K562 (cell line): ENCODE data around the gene NPHP1. TPM values are rescaled to one million over a fixed set of nuclear protein-coding genes. Genes with fewer than 3 reads are reported as not detected.

ENCODE experiments used
- ATAC-seq: fragments of 200-7000 bp; cut with Tn5 transposase; 3 replicates; pipeline ENCODE4 v1.9.1; 2020; ENCODE audit warnings: moderate library complexity
- BruUV-seq: library from RNA; stranded (reverse); fragments of 400-500 nt; replicated peaks from 2 replicates; lab custom pipeline; 2021; lab: Mats Ljungman, UMichigan
- CTCF ChIA-PET: fragments of 300-600 bp; formaldehyde crosslinking; extraction: SDS; loops from one replicate; lab custom pipeline; 2021; ENCODE audit warnings: low intra/inter-chr PET ratio; lab: Yijun Ruan, JAX
- POLR2A ChIA-PET: fragments of 300-600, 350-650 bp; sonication (Branson Sonifier 250); formaldehyde crosslinking; extraction: SDS; loops from one replicate; lab custom pipeline; 2021; ENCODE audit warnings: antibody characterized with exemption, inconsistent platforms; lab: Yijun Ruan, JAX
- DNase-seq, 4 experiments: peaks; one replicate each; pipeline versions ENCODE4 v3.0.0 to v3.0.0-alpha.2; 2011 to 2018; ENCODE audit warnings: low spot score in 3 of 4, mixed read lengths in 3 of 4; ENCODE audit errors: extremely low read depth in 1 of 4
- FAIRE-seq: peaks from 2 replicates; lab custom pipeline; 2011; peaks lifted over from hg19 to GRCh38; lab: Jason Lieb, UNC
- H2AFZ ChIP-seq: 2 replicates; pipeline ENCODE4 v1.6.0; 2011; ENCODE audit warnings: low read depth, low read length, control low read depth, inconsistent platforms
- H3K27ac ChIP-seq: fragments of 200-600 bp; 3 replicates; pipeline ENCODE4 v1.8.0; 2011; ENCODE audit warnings: low read depth, mild to moderate bottlenecking, control low read depth, inconsistent platforms, low read length, moderate library complexity, mixed read lengths; ENCODE audit errors: extremely low read depth
- H3K27me3 ChIP-seq, 2 experiments: fragments of 300-600 bp in 1 of 2; 2 replicates in 1 of 2; 3 replicates in 1 of 2; pipeline versions ENCODE4 v1.6.0 to v1.8.0; 2011; ENCODE audit warnings: inconsistent platforms in 2 of 2, low read length in 2 of 2, mild to moderate bottlenecking in 1 of 2, mixed read lengths in 1 of 2, moderate library complexity in 1 of 2; ENCODE audit not compliant: control insufficient read depth in 2 of 2, insufficient read depth in 2 of 2
- H3K36me3 ChIP-seq: fragments of 300-600 bp; 3 replicates; pipeline ENCODE4 v1.8.0; 2011; ENCODE audit warnings: mild to moderate bottlenecking, low read length, inconsistent platforms; ENCODE audit not compliant: control insufficient read depth, insufficient read depth
- H3K4me1 ChIP-seq, 2 experiments: fragments of 200-600 bp in 1 of 2; replicated peaks in 1 of 2; 2 replicates in 1 of 2; 3 replicates in 1 of 2; pipeline versions ENCODE4 v1.5.1 to v1.8.0; 2011; ENCODE audit warnings: inconsistent platforms in 2 of 2, low read length in 2 of 2, mild to moderate bottlenecking in 1 of 2, mixed read lengths in 1 of 2, moderate library complexity in 1 of 2; ENCODE audit not compliant: control insufficient read depth in 2 of 2, insufficient read depth in 2 of 2
- H3K4me2 ChIP-seq: 2 replicates; pipeline ENCODE4 v1.6.1; 2011; ENCODE audit warnings: low read length, control low read depth, inconsistent platforms, mixed read lengths; ENCODE audit not compliant: insufficient read depth
- H3K4me3 ChIP-seq: fragments of 200-600 bp; sonication (generic), shearing (Covaris generic); 2 replicates; pipeline ENCODE4 v1.5.1; 2016; ENCODE audit warnings: control low read depth, inconsistent platforms
- H3K79me2 ChIP-seq: fragments of 200-600 bp; 3 replicates; pipeline ENCODE4 v1.8.0; 2011; ENCODE audit warnings: low read length, inconsistent platforms; ENCODE audit not compliant: control insufficient read depth, insufficient read depth
- H3K9ac ChIP-seq, 2 experiments: 2 replicates each; pipeline versions ENCODE4 v1.6.0 to v1.6.1; 2011; ENCODE audit warnings: low read depth in 2 of 2, low read length in 2 of 2, control low read depth in 1 of 2, inconsistent platforms in 1 of 2, mild to moderate bottlenecking in 1 of 2, mixed read lengths in 1 of 2; ENCODE audit not compliant: insufficient read depth in 1 of 2
- H3K9me1 ChIP-seq: one replicate; pipeline ENCODE4 v1.6.0; 2011; ENCODE audit warnings: inconsistent platforms, mild to moderate bottlenecking, low read length, moderate library complexity; ENCODE audit not compliant: control insufficient read depth, insufficient read depth
- H3K9me3 ChIP-seq: replicated peaks from 2 replicates; pipeline ENCODE4 v1.5.1; 2011; ENCODE audit warnings: low read depth, low read length, inconsistent platforms; ENCODE audit not compliant: control insufficient read depth, insufficient read depth
- H4K20me1 ChIP-seq: replicated peaks from 2 replicates; pipeline ENCODE4 v1.6.1; 2011; ENCODE audit warnings: low read length, inconsistent platforms, mixed read lengths; ENCODE audit not compliant: control insufficient read depth, insufficient read depth
- BACH1 ChIP-seq: fragments of 200-800 bp; sonication (Bioruptor generic); IDR thresholded peaks from 2 replicates; pipeline ENCODE4 v1.6.1; 2016; ENCODE audit warnings: missing genetic modification characterization, missing compliant biosample characterization
- CC2D1A ChIP-seq: fragments of 450-650 bp; IDR thresholded peaks from 2 replicates; pipeline ENCODE4 v1.6.1; 2017; ENCODE audit warnings: mild to moderate bottlenecking
- FIP1L1 ChIP-seq: fragments of 200-400 bp; formaldehyde crosslinking; IDR thresholded peaks from 2 replicates; pipeline ENCODE4 v1.6.1; 2018; ENCODE audit warnings: mild to moderate bottlenecking, low read depth, low read length; ENCODE audit not compliant: poor library complexity, severe bottlenecking
- HMG20A ChIP-seq: fragments of 450-650 bp; formaldehyde crosslinking; conservative IDR thresholded peaks from 2 replicates; pipeline ENCODE4 v1.4.0; 2020; ENCODE audit warnings: mild to moderate bottlenecking, mixed read lengths
- HNRNPH1 ChIP-seq: fragments of 200-400 bp; formaldehyde crosslinking; optimal IDR thresholded peaks from 2 replicates; pipeline ENCODE3; 2017; ENCODE audit warnings: low read depth, mild to moderate bottlenecking, low read length, moderate library complexity
- HNRNPK ChIP-seq: fragments of 200-400 bp; formaldehyde crosslinking; IDR thresholded peaks from one replicate; pipeline ENCODE4 v1.6.1; 2018; ENCODE audit warnings: mild to moderate bottlenecking, low read depth, low read length; ENCODE audit not compliant: poor library complexity, severe bottlenecking
- IFI16 ChIP-seq: fragments of 250-450 bp; sonication (Bioruptor Pico); IDR thresholded peaks from 2 replicates; pipeline ENCODE4 v2.1.2; 2022; ENCODE audit warnings: mild to moderate bottlenecking, inconsistent platforms
- MCM3 ChIP-seq: fragments of 450-650 bp; IDR thresholded peaks from 2 replicates; pipeline ENCODE4 v1.6.1; 2016
- NFIC ChIP-seq: fragments of 450-650 bp; IDR thresholded peaks from 2 replicates; pipeline ENCODE4 v1.6.1; 2017; ENCODE audit warnings: mild to moderate bottlenecking, inconsistent platforms
- NFRKB ChIP-seq: fragments of 450-650 bp; IDR thresholded peaks from 2 replicates; pipeline ENCODE4 v1.6.1; 2016; ENCODE audit warnings: low read depth
- ZNF224 ChIP-seq: sonication (generic); formaldehyde crosslinking; IDR thresholded peaks from 2 replicates; pipeline ENCODE4 v1.8.0; 2022; ENCODE audit warnings: mild to moderate bottlenecking, missing genetic modification reagents
- ZNF232 ChIP-seq: sonication (generic); formaldehyde crosslinking; IDR thresholded peaks from 2 replicates; pipeline ENCODE4 v1.8.0; 2022; ENCODE audit warnings: mild to moderate bottlenecking, missing genetic modification reagents
- ZNF551 ChIP-seq: fragments of 250-450 bp; sonication (Bioruptor Pico); IDR thresholded peaks from 2 replicates; pipeline ENCODE4 v1.5.0; 2021; ENCODE audit warnings: mild to moderate bottlenecking, moderate library complexity
- WGBS: fragments of 100-300 bp; shearing (Covaris generic); methylation state at CpG from one replicate; pipeline ENCODE4 v1.1.6; 2016; ENCODE audit warnings: low coverage, mixed read lengths; ENCODE audit not compliant: insufficient coverage; ENCODE audit errors: missing lambda C conversion rate; 5-methylcytosine and 5-hydroxymethylcytosine counted together
- in situ Hi-C: fragments of 300-500 bp; cut with MboI; formaldehyde crosslinking; loops from 4 replicates; pipeline ENCODE4 v1.15.0; 2018; ENCODE audit warnings: inconsistent platforms, mixed read lengths
- intact Hi-C: fragments of 100-400 bp; cut with micrococcal nuclease; formaldehyde crosslinking; loops from 2 replicates; pipeline ENCODE4 v1.14.2; 2022
- polyA plus RNA-seq, 8 experiments: library from polyadenylated mRNA; depleted of rRNA in 4 of 8; stranded (reverse) in 5 of 8; unstranded in 3 of 8; fragments of >200 nt; fragmentation: Nextera tagmentation in 2 of 8; fragmentation: Illumina TruSeq in 1 of 8; extraction: Ambion mirVana in 2 of 8; extraction: Trizol in 1 of 8; gene quantifications; 2 replicates each; pipeline versions ENCODE4 v1.2.1 to v1.2.3, GENCODE V29; 2011 to 2014; ENCODE audit warnings: inconsistent platforms in 1 of 8, missing spikeins in 1 of 8
- total RNA-seq, 7 experiments: library from RNA; depleted of rRNA in 6 of 7; stranded (reverse); fragments of >200 nt in 6 of 7; fragmentation: Illumina TruSeq in 2 of 7; extraction: Trizol in 2 of 7; gene quantifications; 2 replicates each; pipeline versions ENCODE4 v1.2.1 to v1.2.3, GENCODE V29; 2011 to 2021; ENCODE audit warnings: low replicate concordance in 1 of 7
- TF ChIP-seq, protein P1 (sequence below): fragments of 450-650 bp; IDR thresholded peaks from 2 replicates; pipeline ENCODE4 v1.6.1; 2017; ENCODE audit warnings: mild to moderate bottlenecking, moderate library complexity
- TF ChIP-seq, protein P2 (sequence below): fragments of 450-650 bp; IDR thresholded peaks from 2 replicates; pipeline ENCODE4 v1.6.1; 2016; ENCODE audit warnings: antibody characterized with exemption
- TF ChIP-seq, protein P3 (sequence below): IDR thresholded peaks from 2 replicates; pipeline ENCODE4 v1.6.1; 2014; ENCODE audit warnings: antibody characterized with exemption

The NPHP1 gene
- total and polyA plus RNA-seq, 9 of the 15 experiments (the other 6 are each of a cell fraction or from before 2014, with no cell fraction given): 0.11 to 0.32 (median 0.20) TPM; not detected in 5

DNA sequence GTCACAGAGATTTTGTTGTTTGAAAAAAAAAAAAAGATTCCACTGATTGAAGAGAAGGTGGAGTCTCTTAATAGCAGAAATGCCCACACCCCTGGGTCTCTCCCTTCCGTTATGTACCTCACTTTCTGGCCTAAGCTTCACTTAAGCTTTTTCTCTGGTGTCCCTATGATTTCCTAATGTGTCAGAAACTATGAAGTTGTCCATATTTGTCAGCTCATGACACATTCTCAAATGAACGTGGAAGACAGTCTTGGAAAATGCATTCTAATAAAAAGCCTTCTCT is 83.8 kb downstream of the NPHP1 start:
- Histone ChIP-seq H3K9ac (no peak overlapping the region), H3K9me3 (no peaks in the 10 kb centered on the region), H4K20me1 (no peaks in the 10 kb centered on the region; the same call in 1 of the 2 replicates), H3K27ac (no peak overlapping the region), H3K4me1 (no peaks in the 10 kb centered on the region), H3K79me2 (no peaks in the 10 kb centered on the region), H3K36me3 (no peaks in the 10 kb centered on the region), H3K9me1 (peaks cover 4% of the 10 kb centered on the region), H3K4me2 (no peak overlapping the region), H3K27me3 (peaks cover 11 to 18% of the 10 kb centered on the region in 2 experiments; a peak in 4 of 5 replicates), H2AFZ (no peak overlapping the region), H3K4me3 (no peak overlapping the region)
- no peak for FAIRE-seq
- intact Hi-C loops: no loop called here
- DNase-seq: no peak
- no peak for TF ChIP-seq IFI16 (CRISPR knock-in tag)
- no peak for TF ChIP-seq NFIC
- TF ChIP-seq ZNF224 (CRISPR knock-in tag): no peak
- TF ChIP-seq ZNF232 (CRISPR knock-in tag): no peak
- no peak for TF ChIP-seq BACH1 (tag)
- TF ChIP-seq FIP1L1: no peak
- TF ChIP-seq HMG20A (CRISPR knock-in tag): no peak
- no peak for TF ChIP-seq HNRNPH1
- no peak for TF ChIP-seq NFRKB
- TF ChIP-seq, protein P1, sequence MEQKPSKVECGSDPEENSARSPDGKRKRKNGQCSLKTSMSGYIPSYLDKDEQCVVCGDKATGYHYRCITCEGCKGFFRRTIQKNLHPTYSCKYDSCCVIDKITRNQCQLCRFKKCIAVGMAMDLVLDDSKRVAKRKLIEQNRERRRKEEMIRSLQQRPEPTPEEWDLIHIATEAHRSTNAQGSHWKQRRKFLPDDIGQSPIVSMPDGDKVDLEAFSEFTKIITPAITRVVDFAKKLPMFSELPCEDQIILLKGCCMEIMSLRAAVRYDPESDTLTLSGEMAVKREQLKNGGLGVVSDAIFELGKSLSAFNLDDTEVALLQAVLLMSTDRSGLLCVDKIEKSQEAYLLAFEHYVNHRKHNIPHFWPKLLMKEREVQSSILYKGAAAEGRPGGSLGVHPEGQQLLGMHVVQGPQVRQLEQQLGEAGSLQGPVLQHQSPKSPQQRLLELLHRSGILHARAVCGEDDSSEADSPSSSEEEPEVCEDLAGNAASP: no peak
- TF ChIP-seq CC2D1A: no peak
- no peak for TF ChIP-seq ZNF551
- TF ChIP-seq, protein P2, sequence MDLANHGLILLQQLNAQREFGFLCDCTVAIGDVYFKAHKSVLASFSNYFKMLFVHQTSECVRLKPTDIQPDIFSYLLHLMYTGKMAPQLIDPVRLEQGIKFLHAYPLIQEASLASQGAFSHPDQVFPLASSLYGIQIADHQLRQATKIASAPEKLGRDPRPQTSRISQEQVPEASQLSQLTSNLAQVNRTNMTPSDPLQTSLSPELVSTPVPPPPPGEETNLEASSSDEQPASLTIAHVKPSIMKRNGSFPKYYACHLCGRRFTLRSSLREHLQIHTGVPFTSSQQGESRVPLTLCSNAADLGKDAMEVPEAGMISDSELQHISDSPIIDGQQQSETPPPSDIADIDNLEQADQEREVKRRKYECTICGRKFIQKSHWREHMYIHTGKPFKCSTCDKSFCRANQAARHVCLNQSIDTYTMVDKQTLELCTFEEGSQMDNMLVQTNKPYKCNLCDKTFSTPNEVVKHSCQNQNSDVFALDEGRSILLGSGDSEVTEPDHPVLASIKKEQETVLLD: no peak
- TF ChIP-seq, protein P3, sequence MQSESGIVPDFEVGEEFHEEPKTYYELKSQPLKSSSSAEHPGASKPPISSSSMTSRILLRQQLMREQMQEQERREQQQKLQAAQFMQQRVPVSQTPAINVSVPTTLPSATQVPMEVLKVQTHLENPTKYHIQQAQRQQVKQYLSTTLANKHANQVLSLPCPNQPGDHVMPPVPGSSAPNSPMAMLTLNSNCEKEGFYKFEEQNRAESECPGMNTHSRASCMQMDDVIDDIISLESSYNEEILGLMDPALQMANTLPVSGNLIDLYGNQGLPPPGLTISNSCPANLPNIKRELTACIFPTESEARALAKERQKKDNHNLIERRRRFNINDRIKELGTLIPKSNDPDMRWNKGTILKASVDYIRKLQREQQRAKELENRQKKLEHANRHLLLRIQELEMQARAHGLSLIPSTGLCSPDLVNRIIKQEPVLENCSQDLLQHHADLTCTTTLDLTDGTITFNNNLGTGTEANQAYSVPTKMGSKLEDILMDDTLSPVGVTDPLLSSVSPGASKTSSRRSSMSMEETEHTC: no peak
- no peak for TF ChIP-seq MCM3
- no peak for TF ChIP-seq HNRNPK
- ChIA-PET CTCF (no interaction called here), POLR2A (no interaction called here)
- 6% methylated on average over 2 of the region's 2 CpGs for WGBS
- no TSS peak for BruUV-seq
- in situ Hi-C loops: no loop called here
- ATAC-seq: no peak
